Central memory CD8-positive, alpha-beta T cell (primary cell): ENCODE results near the gene C19orf81.

Source experiments
- ATAC-seq: fragments of 150-1000 bp; cut with Tn5 transposase; replicated peaks from 2 replicates; pipeline ENCODE4 v1.10.0; 2022; ENCODE audit warnings: mild to moderate bottlenecking, moderate FRiP score, moderate number of reproducible peaks; ENCODE audit not compliant: poor library complexity, severe bottlenecking; ENCODE audit errors: extremely low read depth
- DNase-seq, 2 donors: peaks; one replicate each; pipeline ENCODE4 v3.0.0; 2021; ENCODE audit warnings: low spot score in 2 of 2
- H3K27ac Mint-ChIP-seq: one replicate; pipeline ENCODE4 v1.8.0; 2022; ENCODE audit warnings: low read depth, mild to moderate bottlenecking, moderate library complexity, mixed read lengths
- H3K27me3 Mint-ChIP-seq: one replicate; pipeline ENCODE4 v1.8.0; 2022; ENCODE audit warnings: mixed read lengths
- H3K36me3 Mint-ChIP-seq: one replicate; pipeline ENCODE4 v1.8.0; 2022; ENCODE audit warnings: mild to moderate bottlenecking, moderate library complexity, mixed read lengths; ENCODE audit not compliant: insufficient read depth
- H3K4me1 Mint-ChIP-seq: one replicate; pipeline ENCODE4 v1.8.0; 2022; ENCODE audit warnings: mixed read lengths
- H3K4me3 Mint-ChIP-seq: one replicate; pipeline ENCODE4 v1.8.0; 2022; ENCODE audit warnings: mild to moderate bottlenecking, moderate library complexity, mixed read lengths
- H3K9me3 Mint-ChIP-seq: one replicate; pipeline ENCODE4 v1.8.0; 2022; ENCODE audit warnings: mixed read lengths

Gene C19orf81

DNA sequence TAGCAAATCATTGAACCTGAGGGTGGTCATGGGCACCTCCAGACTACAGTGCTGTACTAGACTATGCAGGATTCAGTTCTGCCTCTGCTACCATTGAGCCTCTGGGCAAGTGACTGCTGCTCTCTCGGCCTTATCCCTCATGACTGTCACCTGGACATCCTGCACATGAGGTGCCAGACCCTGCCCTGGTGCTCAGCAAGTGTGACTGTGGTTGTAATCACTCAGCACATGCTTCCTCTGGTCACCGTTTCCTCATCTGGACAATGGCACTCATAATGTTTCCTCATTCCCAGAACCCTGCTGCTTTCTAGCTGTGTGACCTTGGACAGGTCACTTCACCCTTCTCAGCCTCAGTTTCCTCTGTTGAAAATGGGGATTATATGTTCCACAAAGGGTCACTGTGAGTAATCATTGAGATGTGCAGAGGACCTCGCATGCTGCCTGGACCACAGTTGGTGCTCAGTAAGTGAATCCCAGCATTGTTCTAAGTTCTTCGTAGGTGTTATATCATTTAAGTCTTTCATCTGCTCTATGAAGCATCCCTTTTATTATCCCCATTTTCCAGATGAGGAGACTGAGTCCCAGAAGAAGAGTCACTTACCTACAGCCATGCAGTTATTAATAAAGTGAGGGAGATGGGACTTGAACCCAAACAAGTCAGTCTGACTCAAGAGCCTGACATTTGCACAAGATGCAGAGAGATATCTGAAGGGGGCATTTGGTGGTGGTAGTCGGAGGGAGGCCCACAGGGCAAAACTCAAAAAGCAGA is 12.7 kb upstream of the C19orf81 start:
- Mint-ChIP-seq H3K4me3 (no peak overlapping the region), H3K36me3 (no peaks in the 10 kb centered on the region), H3K4me1 (peaks cover 7% of the 10 kb centered on the region), H3K27ac (no peak overlapping the region), H3K9me3 (no peaks in the 10 kb centered on the region), H3K27me3 (peaks cover 43% of the 10 kb centered on the region)
- DNase-seq (no peak), ATAC-seq (no peak)

DNA sequence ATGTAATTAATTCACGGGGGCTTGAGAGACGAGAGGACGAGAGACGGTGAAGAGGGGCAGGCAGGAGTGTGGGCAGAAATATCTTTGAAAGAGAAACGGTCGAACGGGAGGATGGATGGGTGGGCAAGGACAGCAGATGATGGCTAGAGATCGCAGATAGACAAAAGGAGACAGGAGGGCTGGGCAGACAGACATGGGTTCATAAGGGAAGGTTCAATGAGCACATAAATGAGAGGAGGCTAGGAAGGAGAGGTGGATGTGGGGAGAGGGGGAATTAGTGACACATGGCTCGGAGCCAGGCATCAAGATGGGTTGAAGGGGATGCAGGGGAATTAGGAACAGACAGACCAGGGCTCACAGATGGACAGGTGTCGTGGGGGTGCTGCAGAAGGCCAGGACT is 10.6 kb upstream of the C19orf81 start:
- no peak for ATAC-seq
- no peak overlapping the region for H3K27ac Mint-ChIP-seq
- no peak for DNase-seq
- H3K9me3 Mint-ChIP-seq = no peaks in the 10 kb centered on the region
- H3K36me3 Mint-ChIP-seq = no peaks in the 10 kb centered on the region
- H3K4me3 Mint-ChIP-seq = peak overlapping the region; percentile 50
- peaks cover 7% of the 10 kb centered on the region for H3K4me1 Mint-ChIP-seq
- H3K27me3 Mint-ChIP-seq = peaks cover 34% of the 10 kb centered on the region

DNA sequence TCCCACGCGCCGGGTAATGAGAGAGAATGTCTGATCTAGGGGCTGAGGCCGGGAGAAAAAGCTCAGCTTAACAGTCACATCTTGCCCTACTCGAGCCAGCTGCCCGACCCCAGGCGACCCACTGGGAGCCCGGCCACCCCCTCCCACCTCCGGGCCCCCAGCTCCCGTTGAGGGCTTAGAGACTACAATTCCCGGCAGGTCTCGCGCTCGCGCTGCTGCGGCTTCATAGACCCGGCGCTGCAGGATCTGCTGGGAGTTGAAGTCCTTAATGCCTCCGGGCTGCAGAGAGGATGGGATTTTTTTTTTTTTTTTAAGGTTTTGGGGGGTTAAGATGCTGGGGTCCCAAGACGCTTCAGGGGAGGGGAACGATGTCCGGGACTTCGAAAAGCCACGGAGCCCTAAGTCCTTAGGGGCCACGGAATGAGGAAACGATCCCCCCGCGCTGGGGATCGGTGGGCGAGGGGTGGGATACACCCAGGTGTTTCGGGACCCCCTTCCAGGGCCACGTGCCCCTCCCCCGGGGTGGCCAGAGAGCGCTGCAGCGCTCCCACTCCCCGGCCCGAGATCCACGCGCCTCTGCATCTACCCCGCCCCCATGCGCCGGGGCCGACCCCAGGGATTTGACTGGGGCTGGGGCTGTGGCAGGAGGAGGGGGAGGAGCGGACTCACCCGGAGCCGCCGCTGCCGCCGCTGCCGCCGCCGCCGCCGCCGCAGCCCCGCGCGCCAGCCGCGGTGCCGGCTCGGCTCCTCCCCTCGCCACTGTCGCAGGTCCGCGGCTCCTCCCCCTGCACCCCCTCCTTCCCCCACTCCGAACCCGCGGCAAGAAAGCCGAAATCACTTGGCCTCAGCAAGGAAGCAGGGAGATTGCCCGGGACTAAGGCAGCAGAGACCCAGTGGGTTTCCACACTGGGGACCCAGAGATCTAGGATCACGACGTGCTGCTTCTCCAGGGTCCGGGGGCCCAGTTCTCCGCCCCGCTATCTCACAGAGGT is 9.8 kb upstream of the C19orf81 start, which contains the start of gene SYT3:
Gene SYT3 (minus strand): TSS at position 761 of the 992 bp plus-strand sequence. CDS start 2,470 bp downstream, outside the sequence.
- Mint-ChIP-seq H3K36me3 (no peaks in the 10 kb centered on the region), H3K27me3 (peaks cover 34% of the 10 kb centered on the region), H3K9me3 (no peaks in the 10 kb centered on the region), H3K4me3 (peak within 1 kb of the TSS; percentile 50), H3K27ac (no peak within 1 kb of the TSS), H3K4me1 (peaks cover 7% of the 10 kb centered on the region)
- peak; percentile 19 for ATAC-seq
- DNase-seq = no peak

DNA sequence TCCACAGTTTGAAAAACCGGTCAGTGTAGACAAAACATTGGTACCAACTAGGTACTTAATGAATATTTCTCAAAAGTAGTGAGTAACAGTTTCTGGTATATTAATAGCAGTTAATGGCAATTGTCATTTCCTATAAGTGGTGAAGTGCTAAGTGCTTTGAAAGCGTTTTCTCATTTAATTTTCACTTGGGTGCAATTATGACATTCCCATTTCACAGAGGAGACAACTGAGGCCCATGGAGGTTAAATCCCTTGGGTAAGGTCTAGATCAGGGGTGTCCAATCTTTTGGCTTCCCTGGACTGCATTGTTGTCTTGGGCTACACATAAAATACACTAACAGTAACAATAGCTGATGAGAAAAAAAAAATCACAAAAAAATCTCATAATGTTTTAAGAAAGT is 8.9 kb upstream of the C19orf81 start:
- Mint-ChIP-seq H3K9me3 (no peaks in the 10 kb centered on the region), H3K27ac (no peak overlapping the region), H3K36me3 (no peaks in the 10 kb centered on the region), H3K27me3 (peaks cover 34% of the 10 kb centered on the region), H3K4me3 (no peak overlapping the region), H3K4me1 (peaks cover 7% of the 10 kb centered on the region)
- no peak for DNase-seq
- ATAC-seq = no peak

DNA sequence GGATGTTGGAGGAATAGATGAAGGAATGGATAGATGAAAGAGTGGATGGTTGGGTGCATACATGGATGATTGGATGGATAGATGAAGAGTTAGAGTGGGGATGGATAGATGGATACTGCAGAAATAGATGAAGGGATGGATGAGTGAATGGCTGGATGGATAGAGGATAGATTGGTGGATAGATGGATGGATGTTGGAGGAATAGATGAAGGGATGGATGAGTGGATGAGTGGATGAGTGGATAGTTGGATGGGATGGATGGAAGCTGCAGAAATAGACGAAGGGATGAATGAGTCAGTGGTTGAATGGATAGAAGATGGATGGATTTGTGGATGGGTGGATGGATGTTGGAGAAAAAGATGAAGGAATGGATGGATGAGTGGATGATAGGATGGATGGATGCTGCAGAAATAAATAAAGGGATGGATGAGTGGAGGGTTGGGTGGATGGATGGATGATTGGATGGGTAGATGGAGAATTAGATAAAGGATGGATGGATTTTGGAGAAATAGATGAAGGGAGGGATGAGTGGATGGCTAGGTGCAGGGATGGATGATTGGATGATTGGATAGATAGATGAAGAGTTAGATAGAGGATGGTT is 4.8 kb upstream of the C19orf81 start:
- no peak overlapping the region for H3K4me3 Mint-ChIP-seq
- no peaks in the 10 kb centered on the region for H3K36me3 Mint-ChIP-seq
- H3K27ac Mint-ChIP-seq = no peak overlapping the region
- no peaks in the 10 kb centered on the region for H3K4me1 Mint-ChIP-seq
- ATAC-seq = no peak
- DNase-seq = no peak
- H3K27me3 Mint-ChIP-seq = peaks cover 10% of the 10 kb centered on the region
- H3K9me3 Mint-ChIP-seq = no peaks in the 10 kb centered on the region

DNA sequence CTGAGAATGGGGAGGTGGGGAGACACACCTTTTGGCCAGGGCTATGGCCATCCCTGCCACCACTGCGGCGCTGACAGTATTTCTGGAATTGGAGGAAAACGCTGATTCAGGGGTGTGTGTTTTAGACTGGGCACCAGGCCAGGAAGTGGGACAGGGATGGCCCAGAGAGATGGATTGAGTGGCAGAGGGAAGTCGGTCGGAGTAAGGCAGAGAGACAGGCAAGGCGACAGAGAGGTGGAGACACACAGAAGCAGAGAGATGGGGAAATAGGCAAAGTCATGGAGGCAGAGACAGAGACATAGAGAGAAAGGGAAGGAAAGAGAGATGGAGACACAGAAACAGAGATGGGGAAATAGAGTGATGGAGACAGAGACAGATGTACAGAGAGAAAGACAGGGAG is 4.1 kb upstream of the C19orf81 start:
- H3K27ac Mint-ChIP-seq = no peak overlapping the region
- peaks cover 16% of the 10 kb centered on the region for H3K27me3 Mint-ChIP-seq
- H3K4me3 Mint-ChIP-seq = no peak overlapping the region

DNA sequence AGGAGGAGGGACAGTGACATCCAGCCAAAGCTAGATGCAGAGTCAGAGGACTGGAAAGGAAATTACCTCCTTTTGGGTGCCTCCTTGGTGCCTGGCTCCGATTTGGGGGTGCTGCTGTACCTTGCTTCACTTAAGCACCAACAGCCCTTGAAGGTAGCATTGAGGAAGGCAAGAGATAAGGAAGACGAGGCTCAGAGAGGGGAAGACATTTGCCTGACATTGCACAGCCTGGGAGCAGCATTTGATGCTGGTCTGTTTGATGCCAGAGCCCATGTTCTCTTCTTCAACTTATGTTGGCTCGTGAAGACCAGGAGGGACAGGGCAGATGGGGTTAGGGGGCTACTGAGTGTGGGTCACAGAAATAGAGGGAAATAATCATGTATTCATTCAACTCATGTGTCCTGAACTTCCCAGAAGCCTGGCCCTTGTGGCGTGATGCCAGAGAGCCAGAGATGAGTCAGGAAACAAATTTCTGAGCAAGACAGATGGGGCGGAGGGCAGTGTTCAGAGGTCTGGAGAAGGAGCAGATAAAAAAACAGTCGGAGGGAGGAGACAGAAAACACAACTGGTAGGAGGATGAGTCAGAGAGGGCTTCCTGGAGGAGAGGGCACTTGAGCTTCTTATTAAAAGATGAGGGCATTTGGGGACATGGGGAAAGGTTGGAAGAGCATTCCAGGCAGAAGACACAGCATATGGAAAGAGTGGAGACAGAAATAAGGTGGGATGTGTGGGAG is 3.0 kb upstream of the C19orf81 start:
- no peaks in the 10 kb centered on the region for H3K4me1 Mint-ChIP-seq

More for the DNA sequence above, 4.1 kb upstream of the C19orf81 start:
- H3K4me1 Mint-ChIP-seq = no peaks in the 10 kb centered on the region
- DNase-seq = no peak
- no peaks in the 10 kb centered on the region for H3K36me3 Mint-ChIP-seq
- no peak for ATAC-seq
- H3K9me3 Mint-ChIP-seq = no peaks in the 10 kb centered on the region

DNA sequence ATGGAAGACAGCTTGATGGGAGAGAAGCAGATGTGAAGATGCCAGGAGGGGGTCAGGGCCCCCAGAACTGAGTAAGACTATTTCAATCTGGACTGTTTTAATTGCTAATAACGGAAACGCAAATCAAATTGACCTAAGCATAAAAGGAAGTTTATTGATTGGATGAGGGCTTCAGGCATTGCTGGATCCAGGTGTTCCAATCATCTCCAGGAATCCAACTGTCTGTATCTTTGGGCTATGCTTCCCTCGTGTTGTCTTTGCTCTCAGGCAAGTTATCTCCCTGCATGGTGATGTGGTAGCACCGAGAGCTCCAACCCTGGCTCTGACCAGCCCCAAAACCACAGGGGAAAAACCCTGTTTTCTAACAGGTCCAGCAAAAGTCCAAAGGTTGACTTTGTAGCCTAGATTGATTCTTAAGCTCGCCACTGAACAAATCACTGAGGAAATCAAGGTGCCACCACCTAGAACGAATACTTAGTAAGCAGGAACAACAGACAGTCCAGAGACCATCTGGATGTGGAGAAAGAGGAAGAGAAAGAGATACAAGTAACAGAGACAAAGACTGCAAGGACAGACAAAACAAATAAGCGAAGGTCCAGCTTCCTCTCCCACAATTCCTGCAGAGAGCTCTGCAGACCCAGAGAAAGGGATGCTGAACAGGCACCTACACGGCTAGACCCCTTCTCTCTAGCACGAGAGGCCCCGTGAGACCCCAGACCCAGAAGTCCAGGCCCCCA is 1.2 kb upstream of the C19orf81 start:
- ATAC-seq (no peak), DNase-seq (no peak)
- H3K4me3 Mint-ChIP-seq = no peak overlapping the region
- no peak overlapping the region for H3K27ac Mint-ChIP-seq
- H3K9me3 Mint-ChIP-seq = no peaks in the 10 kb centered on the region
- no peaks in the 10 kb centered on the region for H3K36me3 Mint-ChIP-seq
- H3K4me1 Mint-ChIP-seq = no peaks in the 10 kb centered on the region
- peaks cover 30% of the 10 kb centered on the region for H3K27me3 Mint-ChIP-seq

More for the DNA sequence above, 3.0 kb upstream of the C19orf81 start:
- Mint-ChIP-seq H3K4me3 (no peak overlapping the region), H3K27ac (no peak overlapping the region), H3K27me3 (peaks cover 20% of the 10 kb centered on the region), H3K9me3 (no peaks in the 10 kb centered on the region), H3K36me3 (no peaks in the 10 kb centered on the region)
- ATAC-seq (no peak), DNase-seq (no peak)

DNA sequence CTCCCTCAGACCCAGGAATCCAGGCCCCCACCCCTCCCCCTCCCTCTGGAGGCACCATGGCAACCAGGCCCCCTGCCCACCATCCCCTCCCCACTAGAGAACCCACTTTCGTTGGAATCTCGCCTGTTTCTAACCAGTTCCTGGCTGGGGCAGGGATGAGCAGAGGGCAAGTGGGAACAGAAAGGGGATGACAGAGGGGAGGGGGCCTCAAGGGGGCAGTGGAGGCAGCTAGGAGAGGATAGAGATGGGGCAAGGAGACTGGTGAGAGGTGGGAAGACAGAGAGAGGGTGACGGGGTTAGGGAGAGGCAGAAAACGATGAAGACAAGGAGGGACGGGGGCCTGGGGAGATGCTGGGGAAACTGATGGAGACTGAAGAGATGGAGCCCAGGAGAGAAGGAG is 586 bp upstream of the C19orf81 start:
- Mint-ChIP-seq H3K9me3 (no peaks in the 10 kb centered on the region), H3K27ac (no peak overlapping the region), H3K4me3 (no peak overlapping the region), H3K36me3 (no peaks in the 10 kb centered on the region), H3K4me1 (no peaks in the 10 kb centered on the region), H3K27me3 (peaks cover 37% of the 10 kb centered on the region)
- DNase-seq = no peak
- no peak for ATAC-seq

DNA sequence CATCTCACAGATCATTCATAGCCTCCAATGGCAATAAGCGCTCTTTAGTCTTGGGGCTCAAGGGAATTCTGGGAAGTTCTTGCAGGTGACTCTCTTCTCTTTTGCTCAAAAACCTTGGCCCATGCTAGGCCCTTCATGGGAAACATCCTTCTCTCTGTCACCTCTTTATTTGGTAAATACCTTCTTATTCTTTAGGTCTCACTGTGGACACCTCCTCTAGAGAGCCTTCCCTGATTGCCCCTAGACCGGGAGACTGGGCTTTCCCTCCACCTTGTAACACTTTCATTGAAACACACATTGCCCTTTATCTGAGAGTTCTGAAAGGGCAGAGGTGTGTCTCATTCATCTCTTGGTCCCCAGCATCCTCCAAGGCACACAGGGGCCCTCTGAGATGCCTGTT is 1.9 kb downstream of the C19orf81 start:
- no peak overlapping the region for H3K4me3 Mint-ChIP-seq
- ATAC-seq (no peak), DNase-seq (no peak)
- no peak overlapping the region for H3K27ac Mint-ChIP-seq
- H3K9me3 Mint-ChIP-seq = peaks cover 9% of the 10 kb centered on the region
- H3K27me3 Mint-ChIP-seq = peaks cover 62% of the 10 kb centered on the region
- H3K4me1 Mint-ChIP-seq = no peaks in the 10 kb centered on the region
- H3K36me3 Mint-ChIP-seq = no peaks in the 10 kb centered on the region

DNA sequence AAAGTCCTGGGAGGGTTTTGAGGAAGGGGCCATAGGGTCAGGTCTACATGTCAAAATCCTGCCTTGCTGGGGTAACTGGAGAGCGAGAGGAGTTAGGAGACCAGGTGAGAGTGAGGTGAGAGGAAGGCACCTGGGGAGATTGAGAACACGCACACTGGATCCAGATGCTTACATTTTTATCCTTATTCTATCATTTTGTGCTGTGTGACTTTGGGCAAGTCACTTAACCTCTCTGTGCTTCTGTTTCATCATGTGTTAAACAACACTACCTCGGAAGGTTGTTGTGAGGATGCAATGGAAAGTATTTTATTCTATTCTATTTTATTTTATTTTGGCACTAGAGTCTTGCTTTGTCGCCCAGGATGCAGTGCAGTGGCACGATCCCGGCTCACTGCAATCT is 3.5 kb downstream of the C19orf81 start:
- H3K27me3 Mint-ChIP-seq = peaks cover 73% of the 10 kb centered on the region
- H3K4me3 Mint-ChIP-seq = no peak overlapping the region
- DNase-seq (no peak), ATAC-seq (no peak)
- H3K36me3 Mint-ChIP-seq = no peaks in the 10 kb centered on the region
- H3K27ac Mint-ChIP-seq = no peak overlapping the region
- peaks cover 4% of the 10 kb centered on the region for H3K4me1 Mint-ChIP-seq
- H3K9me3 Mint-ChIP-seq = peaks cover 9% of the 10 kb centered on the region
